GM12874 (cell line): Measurements from ENCODE around the gene PRR15.

ENCODE experiments used
- TF ChIP-seq, protein P1 (sequence below): IDR thresholded peaks from 2 replicates; pipeline ENCODE4 v1.5.1; 2011; ENCODE audit warnings: low read depth, mild to moderate bottlenecking, control low read depth, low read length, moderate library complexity; ENCODE audit not compliant: insufficient read depth

PRR15 gene

GRCh38 chr7:29604052-29604451 is 40.4 kb downstream of the PRR15 start:
- TF ChIP-seq, protein P1, sequence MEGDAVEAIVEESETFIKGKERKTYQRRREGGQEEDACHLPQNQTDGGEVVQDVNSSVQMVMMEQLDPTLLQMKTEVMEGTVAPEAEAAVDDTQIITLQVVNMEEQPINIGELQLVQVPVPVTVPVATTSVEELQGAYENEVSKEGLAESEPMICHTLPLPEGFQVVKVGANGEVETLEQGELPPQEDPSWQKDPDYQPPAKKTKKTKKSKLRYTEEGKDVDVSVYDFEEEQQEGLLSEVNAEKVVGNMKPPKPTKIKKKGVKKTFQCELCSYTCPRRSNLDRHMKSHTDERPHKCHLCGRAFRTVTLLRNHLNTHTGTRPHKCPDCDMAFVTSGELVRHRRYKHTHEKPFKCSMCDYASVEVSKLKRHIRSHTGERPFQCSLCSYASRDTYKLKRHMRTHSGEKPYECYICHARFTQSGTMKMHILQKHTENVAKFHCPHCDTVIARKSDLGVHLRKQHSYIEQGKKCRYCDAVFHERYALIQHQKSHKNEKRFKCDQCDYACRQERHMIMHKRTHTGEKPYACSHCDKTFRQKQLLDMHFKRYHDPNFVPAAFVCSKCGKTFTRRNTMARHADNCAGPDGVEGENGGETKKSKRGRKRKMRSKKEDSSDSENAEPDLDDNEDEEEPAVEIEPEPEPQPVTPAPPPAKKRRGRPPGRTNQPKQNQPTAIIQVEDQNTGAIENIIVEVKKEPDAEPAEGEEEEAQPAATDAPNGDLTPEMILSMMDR = no peak

DNA sequence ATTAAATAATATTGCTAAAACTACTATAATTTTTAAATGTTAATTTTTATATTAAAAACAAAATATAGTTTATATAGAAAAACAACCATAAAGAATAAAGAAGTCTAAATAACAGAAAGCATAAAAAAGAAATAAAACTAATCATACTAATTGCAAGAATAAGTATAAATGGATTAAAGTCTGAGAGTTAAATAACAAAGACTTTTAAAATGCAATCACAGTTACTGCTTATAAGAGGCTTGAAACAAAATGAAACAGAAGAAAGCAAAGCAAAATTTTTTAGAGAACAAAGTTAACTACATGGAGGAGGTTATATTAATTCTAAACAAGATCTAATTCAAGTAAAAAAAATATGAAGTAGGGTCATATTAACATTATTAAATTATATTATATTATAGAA is 41.1 kb downstream of the PRR15 start:
- TF ChIP-seq, protein P1 = no peak

GRCh38 chr7:29605671-29606070 is 42.0 kb downstream of the PRR15 start:
- TF ChIP-seq, protein P1 = no peak

DNA sequence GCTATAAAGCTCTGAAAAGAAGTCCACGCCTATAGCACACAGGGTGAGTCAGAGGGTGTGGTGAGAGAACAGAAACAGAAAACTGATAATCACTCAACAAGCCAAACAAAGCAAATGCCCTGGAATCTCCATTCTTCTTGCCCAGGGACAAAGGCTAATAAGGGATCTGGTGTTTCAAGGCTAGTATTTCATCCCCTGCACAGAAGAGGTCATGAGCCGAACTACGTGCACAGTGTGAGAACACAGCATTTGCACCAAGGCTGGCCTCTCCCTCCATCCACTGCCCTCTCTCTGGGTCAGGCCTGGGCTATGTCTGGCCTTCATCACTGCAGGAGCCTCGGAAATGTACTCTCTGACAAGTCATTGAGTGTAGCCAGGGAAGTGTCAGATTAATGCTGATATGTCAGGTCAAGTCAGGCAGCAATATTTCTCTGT is 42.7 kb downstream of the PRR15 start:
- TF ChIP-seq, protein P1 = no peak

DNA sequence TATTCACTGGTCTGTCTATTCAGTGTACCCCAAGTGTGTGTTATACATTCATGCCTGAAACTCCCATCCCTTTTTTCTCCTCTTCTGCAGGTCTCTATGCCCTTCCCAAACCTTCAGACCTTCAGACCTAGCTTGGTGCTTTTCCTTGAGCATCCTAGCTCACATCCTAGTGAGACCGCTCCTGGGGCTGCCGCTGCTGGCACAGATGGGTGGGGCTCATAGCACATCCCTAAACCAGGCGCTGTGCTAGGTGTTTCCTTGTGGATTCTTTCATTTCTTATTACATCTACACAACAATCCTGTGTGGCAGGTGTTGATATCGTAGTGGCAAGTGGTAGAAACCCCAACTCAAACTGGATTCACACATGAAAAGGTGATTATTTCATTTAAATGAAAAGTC is 43.2 kb downstream of the PRR15 start:
- TF ChIP-seq, protein P1 = no peak

GRCh38 chr7:29607259-29607658 is 43.6 kb downstream of the PRR15 start:
- TF ChIP-seq, protein P1 = no peak

- TF ChIP-seq, protein P1 = no peak
These were observed 44.3 kb downstream of the PRR15 start for GRCh38 chr7:29607889-29608288.
